ENCODE data around the gene CCDC188.

CCDC188 gene

GRCh38 chr22:20197407-20198030 is 46.7 kb upstream of the CCDC188 start:
- Histone ChIP-seq H3K9ac (ENCODE audit: low read length) (no peak overlapping the region), H3K27ac (ENCODE audit: low read length) (no peak overlapping the region), H3K79me2 (ENCODE audit: low read length) (no peaks in the 10 kb centered on the region), H3K4me1 (ENCODE audit: low read length) (peaks cover 3% of the 10 kb centered on the region; the same call in 1 of the 2 replicates), H3K4me2 (ENCODE audit: low read length) (no peak overlapping the region), H3K36me3 (replicated peaks; ENCODE audit: low read depth, low read length) (no peaks in the 10 kb centered on the region), H3K27me3 (ENCODE audit: low read depth, low read length) (peaks cover 34% of the 10 kb centered on the region), H4K20me1 (ENCODE audit: insufficient read depth, low read length) (no peaks in the 10 kb centered on the region), H3K4me3 (ENCODE audit: low read length) (no peak overlapping the region), H2AFZ (ENCODE audit: low read depth, low read length) (no peak overlapping the region), H3K9me3 (ENCODE audit: insufficient read depth, low read length) (no peaks in the 10 kb centered on the region)
- TF ChIP-seq, protein P1, sequence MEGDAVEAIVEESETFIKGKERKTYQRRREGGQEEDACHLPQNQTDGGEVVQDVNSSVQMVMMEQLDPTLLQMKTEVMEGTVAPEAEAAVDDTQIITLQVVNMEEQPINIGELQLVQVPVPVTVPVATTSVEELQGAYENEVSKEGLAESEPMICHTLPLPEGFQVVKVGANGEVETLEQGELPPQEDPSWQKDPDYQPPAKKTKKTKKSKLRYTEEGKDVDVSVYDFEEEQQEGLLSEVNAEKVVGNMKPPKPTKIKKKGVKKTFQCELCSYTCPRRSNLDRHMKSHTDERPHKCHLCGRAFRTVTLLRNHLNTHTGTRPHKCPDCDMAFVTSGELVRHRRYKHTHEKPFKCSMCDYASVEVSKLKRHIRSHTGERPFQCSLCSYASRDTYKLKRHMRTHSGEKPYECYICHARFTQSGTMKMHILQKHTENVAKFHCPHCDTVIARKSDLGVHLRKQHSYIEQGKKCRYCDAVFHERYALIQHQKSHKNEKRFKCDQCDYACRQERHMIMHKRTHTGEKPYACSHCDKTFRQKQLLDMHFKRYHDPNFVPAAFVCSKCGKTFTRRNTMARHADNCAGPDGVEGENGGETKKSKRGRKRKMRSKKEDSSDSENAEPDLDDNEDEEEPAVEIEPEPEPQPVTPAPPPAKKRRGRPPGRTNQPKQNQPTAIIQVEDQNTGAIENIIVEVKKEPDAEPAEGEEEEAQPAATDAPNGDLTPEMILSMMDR (IDR thresholded peaks at IDR 0.05; ENCODE audit: low read depth, low read length): no peak
- TF ChIP-seq EZH2phosphoT487 (IDR thresholded peaks at IDR 0.05; ENCODE audit: low read depth): no peak

DNA sequence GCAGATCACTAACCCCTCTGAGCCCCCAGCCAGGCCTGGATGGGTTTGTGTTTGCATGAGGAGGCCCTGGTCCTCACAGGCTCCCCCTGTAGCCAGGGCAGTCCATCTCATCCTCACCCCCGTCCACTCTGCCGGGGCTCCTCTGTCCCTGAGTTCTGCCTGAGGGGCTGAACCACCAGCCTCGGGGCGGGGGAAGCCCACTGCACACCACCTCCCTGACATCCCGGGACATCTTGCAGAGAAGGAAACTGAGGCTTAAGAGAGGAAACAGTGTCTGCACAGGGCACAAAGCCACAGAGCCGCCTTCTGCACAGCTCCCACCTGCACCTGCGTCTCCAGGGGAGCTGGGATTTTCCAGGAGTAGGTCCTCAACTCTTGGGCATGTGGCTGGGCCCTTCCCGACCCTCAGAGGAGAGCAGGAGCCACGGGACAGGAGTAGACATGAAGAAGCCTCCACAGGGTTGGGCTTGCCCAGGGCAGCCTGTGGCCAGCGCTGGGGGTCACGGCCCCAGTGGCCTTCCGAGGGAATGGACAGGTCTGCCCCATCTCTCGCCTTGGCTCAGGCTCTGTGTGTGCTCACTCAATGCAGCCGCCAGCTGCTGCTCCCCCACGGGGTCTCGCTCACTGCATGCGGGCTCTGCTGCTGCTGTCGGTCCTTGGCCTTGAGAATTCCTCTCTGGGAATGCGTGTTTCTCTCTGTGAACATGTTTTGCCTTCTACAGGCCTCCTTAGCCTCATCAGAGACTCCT is 45.4 kb upstream of the CCDC188 start:
- peaks cover 25% of the 10 kb centered on the region for H3K27me3 ChIP-seq (ENCODE audit: low read depth, low read length)
- H3K9me3 ChIP-seq (ENCODE audit: insufficient read depth, low read length): no peaks in the 10 kb centered on the region

GRCh38 chr22:20194681-20195593 is 44.1 kb upstream of the CCDC188 start:
- Histone ChIP-seq H3K4me3 (ENCODE audit: low read length) (peak overlapping the region; percentile 28; the same call in 1 of the 2 replicates), H3K9me3 (ENCODE audit: insufficient read depth, low read length) (no peaks in the 10 kb centered on the region), H3K79me2 (ENCODE audit: low read length) (no peaks in the 10 kb centered on the region), H4K20me1 (ENCODE audit: insufficient read depth, low read length) (no peaks in the 10 kb centered on the region), H3K36me3 (replicated peaks; ENCODE audit: low read depth, low read length) (no peaks in the 10 kb centered on the region), H3K4me2 (ENCODE audit: low read length) (peak overlapping the region; percentile 40), H2AFZ (ENCODE audit: low read depth, low read length) (peak overlapping the region; percentile 78; the same call in 1 of the 2 replicates), H3K27me3 (ENCODE audit: low read depth, low read length) (peaks cover 16% of the 10 kb centered on the region), H3K4me1 (ENCODE audit: low read length) (peaks cover 3% of the 10 kb centered on the region; the same call in 1 of the 2 replicates), H3K27ac (ENCODE audit: low read length) (no peak overlapping the region), H3K9ac (ENCODE audit: low read length) (0 out of 2 replicates have a peak overlapping the region, but pooled peaks have one; percentile 5)
- TF ChIP-seq, protein P1 (IDR thresholded peaks at IDR 0.05; ENCODE audit: low read depth, low read length): peak; percentile 36
- no peak for TF ChIP-seq EZH2phosphoT487 (IDR thresholded peaks at IDR 0.05; ENCODE audit: low read depth)

More for the DNA sequence above, 45.4 kb upstream of the CCDC188 start:
- no peak overlapping the region for H2AFZ ChIP-seq (ENCODE audit: low read depth, low read length)
- no peak overlapping the region for H3K27ac ChIP-seq (ENCODE audit: low read length)
- peaks cover 3% of the 10 kb centered on the region; the same call in 1 of the 2 replicates for H3K4me1 ChIP-seq (ENCODE audit: low read length)
- TF ChIP-seq EZH2phosphoT487 (IDR thresholded peaks at IDR 0.05; ENCODE audit: low read depth): no peak
- TF ChIP-seq, protein P1 (IDR thresholded peaks at IDR 0.05; ENCODE audit: low read depth, low read length): no peak
- H3K79me2 ChIP-seq (ENCODE audit: low read length): no peaks in the 10 kb centered on the region
- no peaks in the 10 kb centered on the region for H4K20me1 ChIP-seq (ENCODE audit: insufficient read depth, low read length)
- H3K4me2 ChIP-seq (ENCODE audit: low read length): no peak overlapping the region
- no peaks in the 10 kb centered on the region for H3K36me3 ChIP-seq (replicated peaks; ENCODE audit: low read depth, low read length)
- no peak overlapping the region for H3K4me3 ChIP-seq (ENCODE audit: low read length)
- H3K9ac ChIP-seq (ENCODE audit: low read length): no peak overlapping the region
